ENCODE measurements around the gene ITGA11.

ITGA11 gene, protein sequence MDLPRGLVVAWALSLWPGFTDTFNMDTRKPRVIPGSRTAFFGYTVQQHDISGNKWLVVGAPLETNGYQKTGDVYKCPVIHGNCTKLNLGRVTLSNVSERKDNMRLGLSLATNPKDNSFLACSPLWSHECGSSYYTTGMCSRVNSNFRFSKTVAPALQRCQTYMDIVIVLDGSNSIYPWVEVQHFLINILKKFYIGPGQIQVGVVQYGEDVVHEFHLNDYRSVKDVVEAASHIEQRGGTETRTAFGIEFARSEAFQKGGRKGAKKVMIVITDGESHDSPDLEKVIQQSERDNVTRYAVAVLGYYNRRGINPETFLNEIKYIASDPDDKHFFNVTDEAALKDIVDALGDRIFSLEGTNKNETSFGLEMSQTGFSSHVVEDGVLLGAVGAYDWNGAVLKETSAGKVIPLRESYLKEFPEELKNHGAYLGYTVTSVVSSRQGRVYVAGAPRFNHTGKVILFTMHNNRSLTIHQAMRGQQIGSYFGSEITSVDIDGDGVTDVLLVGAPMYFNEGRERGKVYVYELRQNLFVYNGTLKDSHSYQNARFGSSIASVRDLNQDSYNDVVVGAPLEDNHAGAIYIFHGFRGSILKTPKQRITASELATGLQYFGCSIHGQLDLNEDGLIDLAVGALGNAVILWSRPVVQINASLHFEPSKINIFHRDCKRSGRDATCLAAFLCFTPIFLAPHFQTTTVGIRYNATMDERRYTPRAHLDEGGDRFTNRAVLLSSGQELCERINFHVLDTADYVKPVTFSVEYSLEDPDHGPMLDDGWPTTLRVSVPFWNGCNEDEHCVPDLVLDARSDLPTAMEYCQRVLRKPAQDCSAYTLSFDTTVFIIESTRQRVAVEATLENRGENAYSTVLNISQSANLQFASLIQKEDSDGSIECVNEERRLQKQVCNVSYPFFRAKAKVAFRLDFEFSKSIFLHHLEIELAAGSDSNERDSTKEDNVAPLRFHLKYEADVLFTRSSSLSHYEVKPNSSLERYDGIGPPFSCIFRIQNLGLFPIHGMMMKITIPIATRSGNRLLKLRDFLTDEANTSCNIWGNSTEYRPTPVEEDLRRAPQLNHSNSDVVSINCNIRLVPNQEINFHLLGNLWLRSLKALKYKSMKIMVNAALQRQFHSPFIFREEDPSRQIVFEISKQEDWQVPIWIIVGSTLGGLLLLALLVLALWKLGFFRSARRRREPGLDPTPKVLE

GRCh38 chr15:68431792-68432401 is at the start of gene ITGA11:
ITGA11 (minus strand) TSS chr15:68432163; CDS start chr15:68432066, 97 bp downstream.
- no peak for DNase-seq

DNA sequence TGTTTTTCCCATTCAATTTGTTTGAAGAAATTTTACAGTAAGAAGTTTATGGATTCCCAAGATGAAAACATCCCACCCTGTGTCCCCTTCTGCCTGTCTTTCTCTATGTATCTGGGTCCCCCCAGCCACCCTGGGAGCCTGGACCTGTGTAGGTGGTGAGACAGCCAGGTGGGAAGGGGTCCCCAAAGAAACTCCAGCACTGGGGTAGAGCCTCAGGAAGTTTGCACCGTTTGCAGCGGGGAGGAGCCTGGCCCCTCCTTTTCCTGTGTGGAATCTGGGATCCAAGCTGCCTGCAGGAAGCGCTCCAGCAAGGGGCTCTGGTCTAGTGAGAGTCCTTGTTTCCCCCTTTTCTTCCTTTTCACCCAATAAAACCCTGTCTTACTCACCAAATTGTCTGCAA is 49.4 kb upstream of the ITGA11 start:
- no peak for DNase-seq

DNA sequence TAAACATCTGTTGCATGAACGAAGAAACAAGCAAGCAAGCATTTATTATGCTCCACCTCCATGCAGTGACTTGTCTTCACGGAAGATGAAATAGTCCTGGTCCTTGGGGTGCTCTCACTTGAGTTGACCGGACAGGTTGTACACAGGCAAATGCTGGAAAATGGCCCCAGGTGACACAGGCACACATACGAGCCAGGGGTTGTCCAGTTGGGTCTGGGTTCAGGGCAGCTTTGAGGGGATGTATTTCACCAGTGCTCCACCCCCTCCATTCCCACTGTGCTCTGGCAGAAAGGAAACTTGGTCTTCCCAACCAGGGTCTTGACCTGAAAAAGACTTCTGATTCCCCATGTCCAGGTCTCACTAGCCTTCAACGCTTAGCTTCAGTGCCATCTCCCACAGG is 48.3 kb upstream of the ITGA11 start:
- DNase-seq: no peak

DNA sequence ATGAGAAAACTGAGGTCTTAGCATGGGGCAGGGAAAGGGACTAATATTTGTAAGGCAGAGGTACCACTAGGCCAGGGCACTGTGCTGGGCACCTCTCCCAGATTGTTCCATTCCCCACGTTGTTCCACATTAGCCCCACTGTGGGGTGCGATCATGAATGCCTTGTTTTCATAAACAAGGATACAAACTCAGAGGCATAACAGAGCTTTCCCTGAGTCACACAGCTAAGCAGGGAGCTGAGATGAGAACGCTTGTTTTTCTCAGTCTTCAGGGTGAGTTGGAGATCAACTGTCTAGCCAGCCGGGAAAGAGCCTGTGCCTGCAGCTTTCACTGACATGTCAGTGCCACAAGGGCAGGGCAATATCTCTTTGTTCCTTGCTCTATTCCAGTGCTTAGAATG is 47.9 kb upstream of the ITGA11 start:
- no peak for DNase-seq

GRCh38 chr15:68479406-68479805 is 47.4 kb upstream of the ITGA11 start:
- no peak for DNase-seq

- DNase-seq: no peak
Measured at GRCh38 chr15:68478853-68479252, 46.9 kb upstream of the ITGA11 start.

DNA sequence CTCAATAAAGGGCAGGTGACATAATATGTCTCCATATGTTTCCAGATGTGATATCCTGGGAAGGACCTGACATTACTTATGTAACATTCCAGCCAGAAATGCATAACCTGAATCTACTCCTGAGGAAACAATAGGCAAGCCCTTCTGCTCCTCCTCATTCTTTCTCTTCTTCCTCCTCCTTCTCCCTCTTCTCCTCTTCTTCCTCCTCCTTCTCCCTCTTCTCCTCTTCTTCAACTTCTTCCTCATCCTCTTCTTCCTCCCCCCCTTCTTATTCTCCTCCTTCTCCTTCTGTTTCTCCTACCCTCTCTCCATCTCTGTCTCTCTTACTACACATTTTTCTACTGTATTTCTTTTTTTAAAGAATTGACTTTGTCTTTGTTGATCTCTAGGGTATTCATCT is 43.5 kb upstream of the ITGA11 start:
- DNase-seq: no peak

DNA sequence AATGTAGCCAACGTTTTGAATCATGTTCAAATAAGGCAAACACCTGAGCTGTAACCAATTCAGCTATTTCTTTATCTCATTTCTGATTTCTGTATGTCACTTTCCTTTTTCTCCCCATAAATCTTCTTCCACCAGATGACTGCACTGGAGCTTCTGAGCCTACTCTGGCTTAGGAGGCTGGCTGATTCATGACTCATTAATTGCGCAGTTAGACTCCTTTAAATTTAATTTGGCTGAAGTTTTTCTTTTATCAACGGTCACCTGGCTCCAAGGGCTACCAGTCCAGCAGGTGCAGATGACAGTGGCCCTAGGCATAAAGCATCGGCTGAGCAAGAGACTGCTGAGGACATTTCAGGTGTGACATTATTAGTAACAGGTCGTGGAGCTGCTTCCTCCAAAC is 39.6 kb upstream of the ITGA11 start:
- DNase-seq: no peak

- no peak for DNase-seq
Measured at GRCh38 chr15:68470976-68471375, 39.0 kb upstream of the ITGA11 start.

DNA sequence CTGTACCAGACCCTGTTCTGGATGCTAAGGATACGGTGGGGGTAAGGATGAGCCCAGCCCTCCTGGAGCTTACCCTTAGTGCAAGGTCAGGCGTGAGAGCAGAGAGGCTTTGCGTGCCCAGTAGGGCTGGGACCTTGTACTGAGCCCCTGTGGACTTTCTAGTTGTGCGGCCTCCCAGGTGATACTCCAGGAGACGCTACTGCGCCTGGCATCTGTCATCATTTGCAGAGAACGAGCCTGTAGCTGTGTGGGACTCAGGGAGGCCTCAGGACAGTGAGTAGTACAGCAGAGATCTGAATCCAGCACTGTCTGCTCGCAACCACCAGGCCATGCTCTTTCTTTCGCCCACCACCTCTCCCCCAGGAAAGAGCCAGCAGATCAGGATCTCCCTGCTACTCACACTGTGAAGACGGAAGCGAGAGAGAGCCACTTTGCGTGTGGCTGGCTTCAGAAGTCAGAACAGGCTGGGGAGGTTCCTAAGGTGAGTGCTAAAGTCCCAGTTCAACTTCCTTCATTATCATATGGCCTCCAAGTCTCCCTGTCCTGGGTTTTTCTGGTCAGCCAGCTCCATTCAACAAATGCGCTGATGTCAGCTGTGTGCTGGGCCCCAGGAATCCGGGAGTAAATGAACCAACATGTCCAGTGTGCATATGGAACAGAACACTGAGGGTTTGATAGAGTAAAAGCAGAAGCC is 38.2 kb upstream of the ITGA11 start:
- DNase-seq: no peak

DNA sequence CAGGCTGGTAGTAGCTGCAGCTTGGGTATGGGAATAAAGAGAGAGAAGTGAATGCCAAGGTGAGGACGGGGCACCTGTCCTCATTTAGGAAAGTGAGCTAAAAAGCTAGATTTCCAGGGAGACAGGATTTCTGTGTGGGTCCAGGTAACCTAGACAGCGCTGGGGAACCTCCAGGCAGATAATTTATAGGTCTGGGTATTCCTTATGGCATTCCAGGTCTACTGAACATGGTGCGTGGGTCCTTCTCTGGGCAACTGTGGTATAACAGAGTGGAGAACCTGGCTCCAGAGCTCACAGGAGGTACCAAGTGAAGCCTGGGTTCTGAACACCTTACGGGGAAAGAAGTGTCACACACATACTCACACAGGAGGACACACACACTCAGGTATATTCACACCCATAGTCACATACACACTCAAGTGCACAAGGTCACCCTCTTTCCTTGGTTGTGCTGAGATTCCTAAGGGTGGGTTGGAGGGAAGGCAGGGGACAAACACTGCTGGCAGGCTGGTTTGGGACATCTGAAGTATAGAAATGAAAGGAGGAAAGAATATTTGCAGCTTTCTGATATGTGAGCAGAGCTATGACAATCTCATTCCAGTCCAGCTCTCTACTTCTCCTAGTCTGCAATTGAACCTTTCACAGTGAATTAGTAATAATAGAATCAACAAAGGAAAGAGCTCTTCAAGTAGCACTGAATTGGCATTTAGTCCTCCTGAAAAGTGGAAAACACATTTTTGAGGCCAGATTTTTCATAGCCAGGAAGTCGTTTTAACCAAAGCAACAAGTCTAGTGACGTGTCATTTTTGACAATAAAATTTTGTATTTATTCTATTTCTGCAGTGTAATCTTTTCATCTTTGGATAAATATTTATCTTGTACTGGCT is 37.4 kb upstream of the ITGA11 start:
- DNase-seq: no peak

DNA sequence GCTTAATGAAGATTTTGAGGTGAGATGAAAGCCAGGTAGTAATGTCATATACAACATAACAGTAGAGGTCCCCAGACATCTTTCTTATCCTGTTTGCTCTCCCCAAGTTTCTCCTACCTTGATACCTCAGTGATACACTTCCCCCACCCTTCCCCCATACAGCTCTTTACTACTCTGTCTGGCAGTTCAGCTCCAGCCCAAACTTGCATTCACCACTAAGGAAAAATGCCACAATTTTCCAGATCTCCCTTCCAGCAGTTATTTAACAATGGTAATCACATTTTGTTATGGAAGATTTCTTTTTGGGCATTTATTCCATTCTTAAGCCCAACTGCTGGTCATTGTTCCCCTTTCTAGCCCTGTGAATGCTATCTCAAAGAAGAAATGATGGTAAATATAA is 34.9 kb upstream of the ITGA11 start:
- no peak for DNase-seq

GRCh38 chr15:68465861-68466560 is 34.0 kb upstream of the ITGA11 start:
- no peak for DNase-seq

DNA sequence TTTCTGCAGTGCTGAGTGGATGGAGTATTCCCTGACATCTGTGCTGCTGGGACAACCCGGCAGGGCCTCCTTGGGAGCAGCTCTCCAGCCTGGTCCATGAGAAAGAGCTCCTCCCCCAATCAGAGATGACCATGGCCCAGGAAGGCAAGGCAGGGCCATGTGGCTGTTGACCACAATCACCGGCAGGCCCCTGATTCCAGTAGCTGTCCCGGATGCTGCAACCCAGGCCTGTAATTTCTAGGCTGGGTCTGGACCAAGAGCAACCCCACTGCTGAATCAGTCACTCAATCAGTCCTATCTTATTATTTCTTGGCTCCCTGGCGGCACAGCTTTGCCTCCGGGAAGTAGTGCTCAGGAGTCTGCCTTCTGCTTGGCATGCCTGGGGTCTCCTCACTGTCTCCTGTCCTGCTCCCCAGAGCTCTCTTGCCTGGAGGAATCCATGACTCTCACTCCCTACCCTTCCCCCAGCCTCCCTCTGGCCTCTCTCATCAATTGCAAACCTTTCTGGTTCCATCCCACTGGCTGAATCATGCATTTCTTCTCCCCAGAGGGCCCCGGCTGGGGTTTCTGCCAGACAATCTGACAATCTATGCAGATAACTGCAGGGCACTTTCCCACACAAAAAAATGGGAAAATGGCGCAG is 32.6 kb upstream of the ITGA11 start:
- no peak for DNase-seq

DNA sequence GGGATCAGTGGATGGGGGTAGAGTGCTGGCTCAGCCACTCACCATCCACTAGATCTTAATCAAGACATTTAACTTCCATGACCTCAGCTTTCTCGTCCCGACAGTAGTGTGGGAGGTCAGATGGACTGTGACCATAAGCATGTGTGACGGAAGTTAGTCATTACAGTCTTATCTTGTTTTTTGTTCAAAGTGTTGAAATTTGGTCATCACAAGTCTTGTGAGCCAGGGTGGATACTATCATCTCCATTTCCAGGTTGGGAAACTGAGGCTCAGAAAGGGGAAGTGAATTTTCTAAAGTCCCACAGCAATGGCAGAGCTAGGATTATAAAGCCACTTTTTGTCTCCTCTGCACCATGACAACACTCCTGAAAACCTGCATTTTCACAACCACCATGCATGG is 32.0 kb upstream of the ITGA11 start:
- no peak for DNase-seq

- DNase-seq: no peak
Measured at GRCh38 chr15:68463444-68463843, 31.5 kb upstream of the ITGA11 start.

DNA sequence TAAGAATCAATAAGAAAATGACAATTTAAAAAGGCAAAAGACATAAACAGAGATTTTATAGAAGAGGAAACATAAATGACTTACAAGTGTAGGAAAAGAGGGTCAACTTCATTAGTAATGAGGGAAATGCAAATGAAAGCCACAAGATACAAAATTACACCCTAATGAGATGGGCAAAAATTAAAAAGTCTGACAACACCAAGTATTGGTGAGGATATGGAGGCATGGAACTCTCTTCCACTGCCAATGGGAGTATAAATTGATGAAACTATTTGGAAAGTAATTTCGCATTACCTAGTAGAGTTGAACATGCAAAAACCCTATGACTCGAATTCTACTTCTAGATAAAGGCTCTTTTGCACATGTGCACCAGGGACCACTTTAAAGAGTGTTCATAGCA is 28.2 kb upstream of the ITGA11 start:
- no peak for DNase-seq

DNA sequence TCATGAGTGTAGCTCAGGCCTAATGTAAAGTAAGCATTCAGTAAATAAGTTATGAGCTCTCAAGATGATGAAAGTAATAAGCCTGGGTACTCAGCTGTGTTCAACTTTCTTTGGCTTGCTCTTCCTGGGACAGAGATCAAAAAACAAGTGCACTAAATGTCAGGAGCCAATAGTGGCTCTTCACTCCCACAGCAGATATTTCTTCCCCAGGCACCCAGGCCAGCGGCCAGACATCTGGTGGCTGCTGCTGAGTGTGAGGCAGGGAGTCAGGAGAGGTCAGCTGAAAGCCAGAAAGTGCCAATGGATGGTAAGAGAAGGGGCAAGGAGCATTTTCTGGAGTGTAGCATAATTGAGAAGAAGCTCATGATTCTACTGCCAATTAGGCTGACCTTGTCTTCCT is 18.2 kb upstream of the ITGA11 start:
- no peak for DNase-seq

GRCh38 chr15:68449389-68449788 is 17.4 kb upstream of the ITGA11 start:
- DNase-seq: no peak
